DLD1 (cell line): ENCODE data around the gene RALGPS1.

ENCODE experiments used
- in situ Hi-C: cut with HindIII; loops from 2 replicates; pipeline ENCODE4 v1.10.0; 2017; ENCODE audit warnings: low sequenced_read_pairs

Gene RALGPS1

GRCh38 chr9:127233989-127234388 is 319.4 kb downstream of the RALGPS1 start:
- in situ Hi-C loops: loop anchor here (10.0 kb wide), 1 partner anchor 171 kb away; no protein-coding TSS in a partner anchor

GRCh38 chr9:127237801-127238200 is 323.2 kb downstream of the RALGPS1 start:
- in situ Hi-C loops: loop anchor here (10.0 kb wide), 1 partner anchor 167 kb away; no protein-coding TSS in a partner anchor

- in situ Hi-C loops: no loop called here
Measured at GRCh38 chr9:127241354-127241753, 326.8 kb downstream of the RALGPS1 start.

- in situ Hi-C loops: no loop called here
Measured at GRCh38 chr9:127244609-127245601, 330.3 kb downstream of the RALGPS1 start.

GRCh38 chr9:127245637-127246164 is 331.1 kb downstream of the RALGPS1 start:
- in situ Hi-C loops: no loop called here

- in situ Hi-C loops: no loop called here
Measured at GRCh38 chr9:127248241-127248640, 333.7 kb downstream of the RALGPS1 start.

- in situ Hi-C loops: no loop called here
Measured at GRCh38 chr9:127249877-127250276, 335.3 kb downstream of the RALGPS1 start.

- in situ Hi-C loops: no loop called here
Measured at GRCh38 chr9:127250896-127251391, 336.4 kb downstream of the RALGPS1 start.

- in situ Hi-C loops: no loop called here
Measured at GRCh38 chr9:127252410-127253318, 338.1 kb downstream of the RALGPS1 start.

GRCh38 chr9:127253446-127253845 is 338.9 kb downstream of the RALGPS1 start:
- in situ Hi-C loops: no loop called here

GRCh38 chr9:127255692-127256091 is 341.1 kb downstream of the RALGPS1 start:
- in situ Hi-C loops: no loop called here

- in situ Hi-C loops: no loop called here
Measured at GRCh38 chr9:127256324-127256723, 341.7 kb downstream of the RALGPS1 start.

GRCh38 chr9:127258606-127259471 is 344.3 kb downstream of the RALGPS1 start:
- in situ Hi-C loops: no loop called here

GRCh38 chr9:127262602-127263001 is 348.0 kb downstream of the RALGPS1 start:
- in situ Hi-C loops: no loop called here

- in situ Hi-C loops: no loop called here
Measured at GRCh38 chr9:127263237-127263636, 348.7 kb downstream of the RALGPS1 start.

- in situ Hi-C loops: no loop called here
Measured at GRCh38 chr9:127263664-127264063, 349.1 kb downstream of the RALGPS1 start.

GRCh38 chr9:127264462-127265219 is 350.1 kb downstream of the RALGPS1 start, which contains the start of gene GARNL3:
TSS of gene GARNL3 (plus strand) at chr9:127264774. CDS start at chr9:127264878, 104 bp downstream.
- in situ Hi-C loops: no loop called here

- in situ Hi-C loops: no loop called here
Measured at GRCh38 chr9:127267793-127268525, 353.4 kb downstream of the RALGPS1 start.
